HepG2 (cell line): Measurements from ENCODE around the gene VANGL2. TPM values are rescaled to one million over a fixed set of nuclear protein-coding genes. Genes with fewer than 3 reads are reported as not detected.

Source experiments
- ATAC-seq: fragments of 200-7000 bp; cut with Tn5 transposase; 3 replicates; pipeline ENCODE4 v1.9.1; 2020; ENCODE audit warnings: mild to moderate bottlenecking, moderate library complexity
- BruUV-seq: library from RNA; stranded (reverse); fragments of 400-500 nt; replicated peaks from 2 replicates; lab custom pipeline; 2021; lab: Mats Ljungman, UMichigan
- CTCF ChIA-PET: fragments of 300-600 bp; formaldehyde crosslinking; extraction: SDS; loops from one replicate; lab custom pipeline; 2021; ENCODE audit warnings: low total read pairs, inconsistent platforms, low intra/inter-chr PET ratio; lab: Yijun Ruan, JAX
- POLR2A ChIA-PET: fragments of 350-600 bp; sonication (Branson Sonifier 250); formaldehyde crosslinking; loops from one replicate; lab custom pipeline; 2020; ENCODE audit warnings: antibody characterized with exemption, inconsistent platforms; lab: Yijun Ruan, JAX
- DNase-seq: peaks from one replicate; pipeline ENCODE4 v3.0.0-alpha.2; 2015; ENCODE audit warnings: low spot score
- FAIRE-seq: peaks from 3 replicates; lab custom pipeline; 2011; peaks lifted over from hg19 to GRCh38; lab: Jason Lieb, UNC
- H2AFZ ChIP-seq: one replicate; pipeline ENCODE4 v1.6.1; 2011; ENCODE audit warnings: low read length, inconsistent platforms
- H3K27ac ChIP-seq: fragments of 300-600 bp; 3 replicates; pipeline ENCODE4 v1.8.0; 2011; ENCODE audit warnings: mixed run types, mild to moderate bottlenecking, mixed read lengths, low read length, inconsistent platforms; ENCODE audit not compliant: insufficient read depth; ENCODE audit errors: extremely low read length
- H3K27me3 ChIP-seq, 2 experiments: fragments of 200-600 bp in 1 of 2; 2 replicates in 1 of 2; 3 replicates in 1 of 2; pipeline versions ENCODE4 v1.6.0 to v1.8.0; 2011; ENCODE audit warnings: low read length in 2 of 2, mild to moderate bottlenecking in 2 of 2, moderate library complexity in 2 of 2, inconsistent platforms in 1 of 2; ENCODE audit not compliant: insufficient read depth in 2 of 2, control insufficient read depth in 1 of 2
- H3K36me3 ChIP-seq, 2 experiments: fragments of 200-600 bp in 1 of 2; replicated peaks in 1 of 2; 2 replicates in 1 of 2; 3 replicates in 1 of 2; pipeline versions ENCODE4 v1.5.1 to v1.8.0; 2011; ENCODE audit warnings: low read length in 2 of 2, inconsistent platforms in 1 of 2; ENCODE audit not compliant: insufficient read depth in 2 of 2, control insufficient read depth in 1 of 2
- H3K4me1 ChIP-seq: 2 replicates; pipeline ENCODE4 v1.5.1; 2012; ENCODE audit warnings: low read length, inconsistent platforms; ENCODE audit not compliant: insufficient read depth
- H3K4me2 ChIP-seq: 2 replicates; pipeline ENCODE4 v1.6.0; 2011; ENCODE audit warnings: low read depth, low read length, inconsistent platforms
- H3K4me3 ChIP-seq, 3 experiments: fragments of 200-600 bp in 1 of 3; sonication (generic), shearing (Covaris generic) in 1 of 3; replicated peaks in 1 of 3; 2 replicates each; pipeline ENCODE4 v1.5.1; 2011 to 2016; ENCODE audit warnings: low read length in 3 of 3, inconsistent platforms in 2 of 3, low read depth in 2 of 3, mild to moderate bottlenecking in 2 of 3, control low read depth in 1 of 3, mixed read lengths in 1 of 3; ENCODE audit not compliant: insufficient read depth in 1 of 3
- H3K79me2 ChIP-seq: one replicate; pipeline ENCODE4 v1.6.1; 2011; ENCODE audit warnings: low read length, inconsistent platforms; ENCODE audit not compliant: insufficient read depth
- H3K9ac ChIP-seq: 2 replicates; pipeline ENCODE4 v1.6.0; 2011; ENCODE audit warnings: mild to moderate bottlenecking, low read depth, low read length, inconsistent platforms; ENCODE audit not compliant: insufficient read depth
- H3K9me3 ChIP-seq: 2 replicates; pipeline ENCODE4 v1.5.1; 2012; ENCODE audit warnings: mild to moderate bottlenecking, low read length
- H4K20me1 ChIP-seq: 2 replicates; pipeline ENCODE4 v1.6.0; 2011; ENCODE audit warnings: inconsistent platforms, mild to moderate bottlenecking, low read length, moderate library complexity; ENCODE audit not compliant: insufficient read depth
- FOXP1 ChIP-seq, 2 experiments: fragments of 450-650 bp in 1 of 2; IDR thresholded peaks; 2 replicates each; pipeline ENCODE4 v1.6.1; 2017 to 2018; ENCODE audit warnings: antibody characterized with exemption in 1 of 2
- ISX ChIP-seq: sonication (generic); formaldehyde crosslinking; conservative IDR thresholded peaks from 2 replicates; pipeline ENCODE4 v1.5.0; 2020; ENCODE audit warnings: missing genetic modification reagents
- KDM5A ChIP-seq: fragments of 200-600 bp; sonication (generic); IDR thresholded peaks from 2 replicates; pipeline ENCODE4 v1.7.0; 2018; ENCODE audit warnings: antibody characterized with exemption, mild to moderate bottlenecking, low read length, borderline replicate concordance
- RORA ChIP-seq: sonication (generic); formaldehyde crosslinking; IDR thresholded peaks from 2 replicates; pipeline ENCODE4 v1.5.0; 2020; ENCODE audit warnings: mild to moderate bottlenecking, missing genetic modification reagents, moderate library complexity
- SOX13 ChIP-seq, 3 experiments: fragments of 450-650 bp in 1 of 3; sonication (generic) in 1 of 3; formaldehyde crosslinking in 1 of 3; IDR thresholded peaks in 2 of 3; conservative IDR thresholded peaks in 1 of 3; 2 replicates each; pipeline versions ENCODE4 v1.5.0 to v1.6.1; 2016 to 2020; ENCODE audit warnings: antibody characterized with exemption in 1 of 3, mild to moderate bottlenecking in 1 of 3, missing compliant biosample characterization in 1 of 3, missing genetic modification reagents in 1 of 3, moderate library complexity in 1 of 3
- THRA ChIP-seq: sonication (generic); formaldehyde crosslinking; IDR thresholded peaks from 2 replicates; pipeline ENCODE4 v1.4.0; 2020; ENCODE audit warnings: missing genetic modification reagents, borderline replicate concordance
- TRAFD1 ChIP-seq: sonication (generic); formaldehyde crosslinking; IDR thresholded peaks from 2 replicates; pipeline ENCODE4 v1.5.1; 2020; ENCODE audit warnings: missing genetic modification reagents, mild to moderate bottlenecking, borderline replicate concordance
- ZBTB39 ChIP-seq: sonication (generic); formaldehyde crosslinking; IDR thresholded peaks from 2 replicates; pipeline ENCODE4 v1.5.0; 2020; ENCODE audit warnings: missing genetic modification reagents
- ZFYVE20 ChIP-seq: sonication (generic); formaldehyde crosslinking; IDR thresholded peaks from 2 replicates; pipeline ENCODE4 v1.8.0; 2023; ENCODE audit warnings: low read depth, mild to moderate bottlenecking, moderate library complexity, missing genetic modification reagents, borderline replicate concordance
- ZMAT3 ChIP-seq: sonication (generic); formaldehyde crosslinking; conservative IDR thresholded peaks from 2 replicates; pipeline ENCODE4 v1.7.0; 2021; ENCODE audit warnings: missing genetic modification reagents
- ZNF350 ChIP-seq: sonication (generic); formaldehyde crosslinking; IDR thresholded peaks from 2 replicates; pipeline ENCODE4 v1.4.0; 2020; ENCODE audit warnings: mild to moderate bottlenecking, low read depth, missing genetic modification reagents, borderline replicate concordance
- ZNF605 ChIP-seq: sonication (generic); formaldehyde crosslinking; IDR thresholded peaks from 2 replicates; pipeline ENCODE4 v1.8.0; 2022; ENCODE audit warnings: mild to moderate bottlenecking, missing genetic modification reagents
- WGBS: methylation state at CpG from one replicate; pipeline ENCODE4 v1.1.6; 2017; ENCODE audit warnings: low lambda C conversion rate; 5-methylcytosine and 5-hydroxymethylcytosine counted together
- in situ Hi-C: cut with HindIII; loops from 2 replicates; pipeline ENCODE4 v1.10.0; 2017; ENCODE audit warnings: low pct_unique_long_range_greater_than_20kb; ENCODE audit not compliant: extremely low pct_ligation_motif_present
- intact Hi-C: fragments of 100-400 bp; cut with micrococcal nuclease; formaldehyde crosslinking; loops from one replicate; pipeline ENCODE4 v1.10.0; 2022; ENCODE audit not compliant: unreplicated experiment
- polyA plus RNA-seq, 8 experiments: library from polyadenylated mRNA; depleted of rRNA in 3 of 8; stranded (reverse) in 7 of 8; unstranded in 1 of 8; fragments of >200 nt; fragmentation: Illumina TruSeq in 4 of 8; extraction: Trizol in 4 of 8; gene quantifications; 2 replicates each; pipeline versions ENCODE4 v1.2.1 to v1.2.3, GENCODE V29; 2011 to 2016; ENCODE audit warnings: low read depth in 4 of 8, missing spikeins in 1 of 8, mixed read lengths in 1 of 8; ENCODE audit not compliant: insufficient read depth in 1 of 8
- total RNA-seq, 5 experiments: library from RNA; depleted of rRNA; stranded (reverse); fragments of >200 nt; fragmentation: Illumina TruSeq; extraction: Trizol; gene quantifications; 2 replicates each; pipeline ENCODE4 v1.2.3, GENCODE V29; 2016; ENCODE audit warnings: low read depth in 1 of 5

Gene VANGL2
- total and polyA plus RNA-seq, 2 of the 13 experiments (the other 11 are each of a cell fraction or from before 2014, with no cell fraction given) = 0.09 TPM; not detected in 1

GRCh38 chr1:160402001-160402795 is 1.8 kb downstream of the VANGL2 start (continued):
- TF ChIP-seq RORA (CRISPR knock-in tag) = no peak
- no peak for TF ChIP-seq THRA
- no peak for TF ChIP-seq ZNF350 (CRISPR knock-in tag)

- Histone ChIP-seq H2AFZ (no peak overlapping the region), H3K27me3 (peaks cover 13 to 69% of the 10 kb centered on the region in 2 experiments), H4K20me1 (no peaks in the 10 kb centered on the region), H3K27ac (no peak overlapping the region), H3K9me3 (no peaks in the 10 kb centered on the region), H3K4me1 (peaks cover 7% of the 10 kb centered on the region; the same call in 1 of the 2 replicates), H3K79me2 (no peaks in the 10 kb centered on the region), H3K36me3 (no peaks in the 10 kb centered on the region), H3K4me3 (no peak overlapping the region), H3K4me2 (no peak overlapping the region), H3K9ac (no peak overlapping the region)
- in situ Hi-C loops (no loop called here), intact Hi-C loops (no loop called here)
- no TSS peak for BruUV-seq
- ChIA-PET POLR2A (no interaction called here), CTCF (no interaction called here)
- DNase-seq = no peak
- 0% methylated on average over 3 of the region's 3 CpGs for whole genome bisulfite sequencing
- ATAC-seq = no peak
- TF ChIP-seq ISX (CRISPR knock-in tag) = no peak
- TF ChIP-seq ZBTB39 (CRISPR knock-in tag) = no peak
- no peak for TF ChIP-seq THRA
- no peak for TF ChIP-seq ZNF605 (CRISPR knock-in tag)
- no peak for TF ChIP-seq ZMAT3
- no peak for TF ChIP-seq FOXP1 (IDR thresholded peaks at IDR 0.05)
- no peak for TF ChIP-seq FOXP1 (CRISPR knock-in tag; IDR thresholded peaks at IDR 0.05)
- TF ChIP-seq KDM5A = no peak
- no peak for TF ChIP-seq ZFYVE20 (CRISPR knock-in tag)
- TF ChIP-seq SOX13 (IDR thresholded peaks at IDR 0.05) = no peak
- no peak for TF ChIP-seq SOX13 (CRISPR knock-in tag; conservative IDR thresholded peaks at IDR 0.05 in 1 of 2, IDR thresholded peaks at IDR 0.05 in 1 of 2)
- no peak for TF ChIP-seq TRAFD1
- no peak for FAIRE-seq
Measured at GRCh38 chr1:160403244-160403643, 2.9 kb downstream of the VANGL2 start.
